Body of pancreas (tissue), 4 donors: Measurements from ENCODE around the gene HYAL1.

ENCODE experiments used
- CTCF ChIP-seq, 7 experiments: fragments of 450-650 bp in 4 of 7; fragments of 200-600 bp in 3 of 7; sonication (generic) in 3 of 7; IDR thresholded peaks; one replicate each; pipeline ENCODE4 v1.5.1; 2016 to 2019; ENCODE audit warnings: antibody characterized with exemption in 7 of 7
- POLR2A ChIP-seq, 3 donors: fragments of 450-650 bp; IDR thresholded peaks; one replicate each; pipeline ENCODE4 v1.6.1; 2016; ENCODE audit warnings: antibody characterized with exemption in 3 of 3, mild to moderate bottlenecking in 2 of 3

GRCh38 chr3:50294492-50295403, 8.6 kb downstream of the HYAL1 start:
- TF ChIP-seq CTCF (IDR thresholded peaks at IDR 0.05) (no peak), POLR2A (IDR thresholded peaks at IDR 0.05) (peak in 1 of 3 donors; percentile 12)
